ENCODE measurements around the gene PHB1. TPM values are rescaled to one million over a fixed set of nuclear protein-coding genes. Genes with fewer than 3 reads are reported as not detected.

The PHB1 gene
- total RNA-seq, 2 experiments from 2014 or later, result 24.2 to 31.6 TPM

DNA sequence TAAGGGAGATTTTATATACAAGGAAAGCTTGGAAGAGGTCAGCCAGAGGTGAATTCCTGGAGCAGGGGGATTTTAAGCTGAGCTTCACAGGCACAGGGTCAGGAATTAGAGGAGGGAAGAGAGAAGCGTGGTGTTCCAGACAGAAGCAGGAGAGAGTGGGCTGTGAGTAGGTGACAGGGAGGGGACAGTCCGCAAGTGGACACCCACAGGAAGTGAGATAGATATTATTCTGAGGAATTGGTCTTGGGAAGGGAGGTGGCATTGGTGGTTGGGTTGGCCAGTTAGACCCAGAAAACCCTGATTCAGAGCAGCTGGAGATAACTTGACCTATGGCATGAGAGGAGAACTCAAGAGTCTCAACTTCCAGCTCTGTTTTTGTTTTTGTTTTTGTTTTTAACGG is 14.7 kb downstream of the PHB1 start:
- H3K4me1 Mint-ChIP-seq (ENCODE audit: low read depth), result peaks cover 13% of the 10 kb centered on the region
- TF ChIP-seq, protein P1, sequence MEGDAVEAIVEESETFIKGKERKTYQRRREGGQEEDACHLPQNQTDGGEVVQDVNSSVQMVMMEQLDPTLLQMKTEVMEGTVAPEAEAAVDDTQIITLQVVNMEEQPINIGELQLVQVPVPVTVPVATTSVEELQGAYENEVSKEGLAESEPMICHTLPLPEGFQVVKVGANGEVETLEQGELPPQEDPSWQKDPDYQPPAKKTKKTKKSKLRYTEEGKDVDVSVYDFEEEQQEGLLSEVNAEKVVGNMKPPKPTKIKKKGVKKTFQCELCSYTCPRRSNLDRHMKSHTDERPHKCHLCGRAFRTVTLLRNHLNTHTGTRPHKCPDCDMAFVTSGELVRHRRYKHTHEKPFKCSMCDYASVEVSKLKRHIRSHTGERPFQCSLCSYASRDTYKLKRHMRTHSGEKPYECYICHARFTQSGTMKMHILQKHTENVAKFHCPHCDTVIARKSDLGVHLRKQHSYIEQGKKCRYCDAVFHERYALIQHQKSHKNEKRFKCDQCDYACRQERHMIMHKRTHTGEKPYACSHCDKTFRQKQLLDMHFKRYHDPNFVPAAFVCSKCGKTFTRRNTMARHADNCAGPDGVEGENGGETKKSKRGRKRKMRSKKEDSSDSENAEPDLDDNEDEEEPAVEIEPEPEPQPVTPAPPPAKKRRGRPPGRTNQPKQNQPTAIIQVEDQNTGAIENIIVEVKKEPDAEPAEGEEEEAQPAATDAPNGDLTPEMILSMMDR (IDR thresholded peaks at IDR 0.05), result no peak
- H3K9me3 ChIP-seq (ENCODE audit: control insufficient read depth in 1 of 2, insufficient read depth in 1 of 2, low read length in 2 of 2), result no peaks in the 10 kb centered on the region
- no peaks in the 10 kb centered on the region for H3K9me3 Mint-ChIP-seq
- intact Hi-C loops (cut with DNase I, micrococcal nuclease), result loop anchor here (5.0 to 10.0 kb wide), 2 partner anchors 205 to 218 kb away; no protein-coding TSS in a partner anchor
- no peaks in the 10 kb centered on the region for H3K27me3 ChIP-seq (ENCODE audit: control insufficient read depth in 1 of 2, insufficient read depth in 2 of 2, low read length in 2 of 2)
- H3K27me3 Mint-ChIP-seq, result no peaks in the 10 kb centered on the region
- H3K27ac ChIP-seq (ENCODE audit: low read depth in 1 of 2, low read length in 2 of 2), result no peak overlapping the region
- H3K36me3 ChIP-seq (ENCODE audit: insufficient read depth, low read length), result peaks cover 27% of the 10 kb centered on the region
- POLR2A ChIA-PET, result interaction anchor here (0.7 to 1.2 kb wide), 3 partner anchors 15 to 83 kb away, joined by 3 to 5 read pairs (median 3); partner anchors contain the start of gene PHB1
- peaks cover 20% of the 10 kb centered on the region for H3K36me3 Mint-ChIP-seq (ENCODE audit: low read depth)
- DNase-seq (no peak), ATAC-seq (ENCODE audit: poor library complexity) (no peak)
- no peak overlapping the region for H3K27ac Mint-ChIP-seq
- peaks cover 14% of the 10 kb centered on the region for H3K4me1 ChIP-seq (ENCODE audit: insufficient read depth, low read length)
- no peak overlapping the region for H3K4me3 ChIP-seq (ENCODE audit: low read length)
- no peak overlapping the region for H3K4me3 Mint-ChIP-seq
- CTCF ChIA-PET, result interaction anchor here (0.8 to 0.9 kb wide), 2 partner anchors 8 to 106 kb away, joined by 3 read pairs; no protein-coding TSS in a partner anchor

DNA sequence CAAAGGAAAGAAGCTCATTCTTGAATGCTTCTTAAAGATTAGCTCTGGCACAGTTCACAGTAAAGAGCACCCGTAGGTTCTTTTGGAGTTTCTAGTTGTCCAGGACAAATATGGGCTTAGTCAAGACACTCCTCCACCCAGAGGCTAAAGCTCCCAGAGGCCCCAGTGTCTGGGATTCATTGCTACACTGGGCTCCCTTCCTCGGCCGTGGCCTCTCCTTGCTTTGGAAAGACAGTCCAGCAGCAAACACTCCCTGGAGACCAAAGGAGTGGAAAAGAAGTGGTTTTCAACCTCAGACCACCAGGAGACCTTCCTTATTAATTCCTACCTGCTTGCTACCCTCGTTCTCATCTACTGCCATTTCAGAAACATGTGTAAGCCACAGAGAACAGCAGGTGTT is 17.1 kb downstream of the PHB1 start:
- Histone ChIP-seq H3K27ac (ENCODE audit: low read depth in 1 of 2, low read length in 2 of 2) (no peak overlapping the region), H3K4me1 (ENCODE audit: insufficient read depth, low read length) (peaks cover 19% of the 10 kb centered on the region), H3K4me3 (ENCODE audit: low read length) (no peak overlapping the region), H3K9me3 (ENCODE audit: control insufficient read depth in 1 of 2, insufficient read depth in 1 of 2, low read length in 2 of 2) (no peaks in the 10 kb centered on the region), H3K36me3 (ENCODE audit: insufficient read depth, low read length) (peaks cover 3% of the 10 kb centered on the region), H3K27me3 (ENCODE audit: control insufficient read depth in 1 of 2, insufficient read depth in 2 of 2, low read length in 2 of 2) (no peaks in the 10 kb centered on the region)
- ATAC-seq (ENCODE audit: poor library complexity), result no peak
- POLR2A ChIA-PET, result no interaction called here
- intact Hi-C loops (cut with DNase I, micrococcal nuclease), result loop anchor here in 1 of 2 experiments (5.0 kb wide), 1 partner anchor 215 kb away; no protein-coding TSS in a partner anchor
- TF ChIP-seq, protein P1 (IDR thresholded peaks at IDR 0.05), result no peak
- Mint-ChIP-seq H3K27me3 (no peaks in the 10 kb centered on the region), H3K27ac (no peak overlapping the region), H3K36me3 (ENCODE audit: low read depth) (no peaks in the 10 kb centered on the region), H3K4me3 (no peak overlapping the region), H3K4me1 (ENCODE audit: low read depth) (peaks cover 16% of the 10 kb centered on the region), H3K9me3 (no peaks in the 10 kb centered on the region)
- DNase-seq, result no peak
- CTCF ChIA-PET, result interaction anchor here (1.1 to 4.9 kb wide), 2 partner anchors 11 to 83 kb away, joined by 3 to 23 read pairs; no protein-coding TSS in a partner anchor

DNA sequence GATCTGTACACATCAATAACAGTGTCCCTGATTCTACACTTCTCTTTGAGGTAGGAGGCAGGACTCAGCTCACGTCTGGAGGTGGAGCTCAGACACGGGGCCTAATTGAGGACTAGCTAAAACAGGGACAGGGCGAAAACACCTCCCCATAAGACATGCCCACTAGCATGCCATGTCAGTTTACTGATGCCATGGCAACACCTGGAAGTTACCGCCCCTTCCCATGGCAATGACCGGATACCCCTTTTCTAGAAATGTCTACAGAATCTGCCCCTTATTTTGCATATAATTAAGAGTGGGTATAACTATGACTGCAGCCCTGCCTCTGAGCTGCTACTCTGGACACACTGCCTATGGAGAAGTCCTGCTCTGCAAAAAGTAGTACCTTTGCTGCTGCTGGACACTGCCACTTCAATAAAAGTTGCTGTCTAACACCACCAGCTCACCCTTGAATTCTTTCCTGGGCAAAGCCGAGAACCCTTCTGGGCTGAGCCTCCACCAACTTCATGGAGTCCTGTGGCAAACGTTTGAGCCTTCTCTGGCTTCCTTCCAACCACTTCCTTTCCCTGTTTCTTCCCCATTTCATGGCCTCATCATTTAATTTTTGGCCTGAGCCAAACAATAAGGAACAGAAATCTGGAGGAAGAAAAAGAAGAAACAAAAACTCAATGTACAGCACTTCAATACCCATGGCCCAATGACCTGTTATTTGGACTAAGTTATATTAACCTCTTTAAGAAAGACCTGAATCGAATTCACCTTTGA is 21.0 kb downstream of the PHB1 start:
- Histone ChIP-seq H3K9me3 (ENCODE audit: control insufficient read depth in 1 of 2, insufficient read depth in 1 of 2, low read length in 2 of 2) (no peaks in the 10 kb centered on the region), H3K27ac (ENCODE audit: low read depth in 1 of 2, low read length in 2 of 2) (no peak overlapping the region), H3K27me3 (ENCODE audit: control insufficient read depth in 1 of 2, insufficient read depth in 2 of 2, low read length in 2 of 2) (no peaks in the 10 kb centered on the region), H3K36me3 (ENCODE audit: insufficient read depth, low read length) (no peaks in the 10 kb centered on the region), H3K4me3 (ENCODE audit: low read length) (no peak overlapping the region), H3K4me1 (ENCODE audit: insufficient read depth, low read length) (peaks cover 53% of the 10 kb centered on the region)
- no peaks in the 10 kb centered on the region for H3K9me3 Mint-ChIP-seq
- TF ChIP-seq, protein P1 (IDR thresholded peaks at IDR 0.05), result no peak
- H3K36me3 Mint-ChIP-seq (ENCODE audit: low read depth), result no peaks in the 10 kb centered on the region
- H3K27ac Mint-ChIP-seq, result no peak overlapping the region
- POLR2A ChIA-PET, result interaction anchor here (0.6 to 1.5 kb wide), 2 partner anchors 56 to 202 kb away, joined by 3 read pairs; no protein-coding TSS in a partner anchor
- no peak for DNase-seq
- no peak overlapping the region for H3K4me3 Mint-ChIP-seq
- CTCF ChIA-PET, result interaction anchor here (1.6 to 4.9 kb wide), 2 partner anchors 25 to 79 kb away, joined by 7 to 23 read pairs; no protein-coding TSS in a partner anchor
- no peaks in the 10 kb centered on the region for H3K27me3 Mint-ChIP-seq
- intact Hi-C loops (cut with DNase I, micrococcal nuclease), result loop anchor here (2.0 kb wide), 2 partner anchors 25 to 29 kb away; no protein-coding TSS in a partner anchor
- no peak for ATAC-seq (ENCODE audit: poor library complexity)
- H3K4me1 Mint-ChIP-seq (ENCODE audit: low read depth), result peaks cover 43% of the 10 kb centered on the region
